Astrocyte (in vitro differentiated cells and primary cell): ENCODE data around the gene SPAG9. TPM values are rescaled to one million over a fixed set of nuclear protein-coding genes. Genes with fewer than 3 reads are reported as not detected.

ENCODE experiments used
- DNase-seq: peaks from one replicate; pipeline ENCODE4 v3.0.0-alpha.2; 2010; ENCODE audit warnings: low read depth
- FAIRE-seq: peaks from 2 replicates; lab custom pipeline; 2011; peaks lifted over from hg19 to GRCh38; lab: Jason Lieb, UNC
- H2AFZ ChIP-seq: 2 replicates; pipeline ENCODE4 v1.6.0; 2012; ENCODE audit warnings: low read depth, low read length, inconsistent platforms
- H3K27ac ChIP-seq: 2 replicates; pipeline ENCODE4 v1.5.1; 2011; ENCODE audit warnings: low read depth, low read length, inconsistent platforms
- H3K27me3 ChIP-seq: 2 replicates; pipeline ENCODE4 v1.6.0; 2011; ENCODE audit warnings: low read length, inconsistent platforms; ENCODE audit not compliant: insufficient read depth
- H3K36me3 ChIP-seq: 2 replicates; pipeline ENCODE4 v1.5.1; 2011; ENCODE audit warnings: low read length, inconsistent platforms; ENCODE audit not compliant: insufficient read depth
- H3K4me1 ChIP-seq: 2 replicates; pipeline ENCODE4 v1.5.1; 2011; ENCODE audit warnings: low read length, inconsistent platforms; ENCODE audit not compliant: insufficient read depth
- H3K4me2 ChIP-seq: 2 replicates; pipeline ENCODE4 v1.6.0; 2012; ENCODE audit warnings: low read length, inconsistent platforms
- H3K4me3 ChIP-seq: 2 replicates; pipeline ENCODE4 v1.5.1; 2011; ENCODE audit warnings: low read depth, mild to moderate bottlenecking, low read length, inconsistent platforms; ENCODE audit not compliant: insufficient read depth
- H3K79me2 ChIP-seq: 2 replicates; pipeline ENCODE4 v1.6.0; 2012; ENCODE audit warnings: mild to moderate bottlenecking, low read length, inconsistent platforms; ENCODE audit not compliant: insufficient read depth
- H3K9ac ChIP-seq: 2 replicates; pipeline ENCODE4 v1.6.0; 2012; ENCODE audit warnings: mild to moderate bottlenecking, low read length, inconsistent platforms
- H3K9me3 ChIP-seq: 2 replicates; pipeline ENCODE4 v1.5.1; 2012; ENCODE audit warnings: low read depth, mild to moderate bottlenecking, low read length, inconsistent platforms; ENCODE audit not compliant: insufficient read depth
- H4K20me1 ChIP-seq: 2 replicates; pipeline ENCODE4 v1.6.0; 2012; ENCODE audit warnings: low read length, inconsistent platforms; ENCODE audit not compliant: insufficient read depth
- H3K27ac Mint-ChIP-seq: one replicate; pipeline ENCODE4 v1.8.0; 2021; ENCODE audit warnings: mild to moderate bottlenecking, mixed read lengths; ENCODE audit not compliant: unreplicated experiment
- H3K27me3 Mint-ChIP-seq: one replicate; pipeline ENCODE4 v1.8.0; 2021; ENCODE audit warnings: low read depth, mixed read lengths; ENCODE audit not compliant: unreplicated experiment
- H3K36me3 Mint-ChIP-seq: one replicate; pipeline ENCODE4 v1.8.0; 2021; ENCODE audit warnings: low read depth, mixed read lengths; ENCODE audit not compliant: unreplicated experiment
- H3K4me1 Mint-ChIP-seq: one replicate; pipeline ENCODE4 v1.8.0; 2021; ENCODE audit warnings: low read depth, mixed read lengths; ENCODE audit not compliant: unreplicated experiment
- H3K4me3 Mint-ChIP-seq: one replicate; pipeline ENCODE4 v1.8.0; 2021; ENCODE audit warnings: mild to moderate bottlenecking, moderate library complexity, mixed read lengths; ENCODE audit not compliant: unreplicated experiment
- H3K9me3 Mint-ChIP-seq: one replicate; pipeline ENCODE4 v1.8.0; 2021; ENCODE audit warnings: mild to moderate bottlenecking, mixed read lengths; ENCODE audit not compliant: unreplicated experiment
- EZH2 ChIP-seq: IDR thresholded peaks from 2 replicates; pipeline ENCODE4 v1.6.1; 2012; ENCODE audit warnings: mild to moderate bottlenecking, low read length, inconsistent platforms; ENCODE audit not compliant: insufficient read depth
- total RNA-seq: library from RNA; stranded (reverse); gene quantifications from 2 replicates; pipeline ENCODE4 v1.2.1, GENCODE V29; 2021
- TF ChIP-seq, protein P1 (sequence below): IDR thresholded peaks from 2 replicates; pipeline ENCODE4 v1.5.1; 2011; ENCODE audit warnings: low read depth, mild to moderate bottlenecking, inconsistent platforms, low read length, moderate library complexity; ENCODE audit not compliant: insufficient read depth

SPAG9 gene
- total RNA-seq, 1 donor from 2014 or later: 102 TPM

DNA sequence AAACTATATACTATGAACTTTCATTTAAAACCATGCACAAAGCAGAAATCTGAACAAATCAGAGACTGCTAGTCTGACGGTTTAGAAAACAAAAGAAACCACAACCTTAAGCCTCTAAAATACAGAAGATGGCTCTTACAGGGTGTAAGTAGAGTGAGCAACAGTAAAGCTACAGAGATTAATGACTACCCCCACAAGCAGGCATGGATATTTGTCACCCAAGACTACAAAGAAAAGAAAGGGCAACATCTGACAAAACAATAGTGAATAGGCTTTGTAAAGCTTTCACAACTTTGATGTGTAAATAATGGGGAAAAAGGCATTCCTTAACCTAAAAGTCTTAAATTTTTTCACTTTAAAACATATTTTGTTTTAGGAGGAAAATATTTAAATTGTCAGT, 75.0 kb downstream of the SPAG9 start:
- Histone ChIP-seq H3K79me2 (peaks cover 37% of the 10 kb centered on the region), H2AFZ (no peak overlapping the region), H3K9me3 (no peaks in the 10 kb centered on the region), H3K4me1 (peaks cover 11% of the 10 kb centered on the region), H4K20me1 (no peaks in the 10 kb centered on the region), H3K9ac (peak overlapping the region; percentile 50), H3K27ac (peak overlapping the region; percentile 37), H3K4me3 (peak overlapping the region; percentile 16), H3K4me2 (peak overlapping the region; percentile 80), H3K27me3 (no peaks in the 10 kb centered on the region), H3K36me3 (no peaks in the 10 kb centered on the region)
- no peak for FAIRE-seq
- H3K36me3 Mint-ChIP-seq: no peaks in the 10 kb centered on the region
- no peak overlapping the region for H3K27ac Mint-ChIP-seq
- H3K9me3 Mint-ChIP-seq: no peaks in the 10 kb centered on the region
- H3K27me3 Mint-ChIP-seq: no peaks in the 10 kb centered on the region
- H3K4me3 Mint-ChIP-seq: no peak overlapping the region
- H3K4me1 Mint-ChIP-seq: peaks cover 6% of the 10 kb centered on the region
- DNase-seq: peak; percentile 60
- TF ChIP-seq, protein P1, sequence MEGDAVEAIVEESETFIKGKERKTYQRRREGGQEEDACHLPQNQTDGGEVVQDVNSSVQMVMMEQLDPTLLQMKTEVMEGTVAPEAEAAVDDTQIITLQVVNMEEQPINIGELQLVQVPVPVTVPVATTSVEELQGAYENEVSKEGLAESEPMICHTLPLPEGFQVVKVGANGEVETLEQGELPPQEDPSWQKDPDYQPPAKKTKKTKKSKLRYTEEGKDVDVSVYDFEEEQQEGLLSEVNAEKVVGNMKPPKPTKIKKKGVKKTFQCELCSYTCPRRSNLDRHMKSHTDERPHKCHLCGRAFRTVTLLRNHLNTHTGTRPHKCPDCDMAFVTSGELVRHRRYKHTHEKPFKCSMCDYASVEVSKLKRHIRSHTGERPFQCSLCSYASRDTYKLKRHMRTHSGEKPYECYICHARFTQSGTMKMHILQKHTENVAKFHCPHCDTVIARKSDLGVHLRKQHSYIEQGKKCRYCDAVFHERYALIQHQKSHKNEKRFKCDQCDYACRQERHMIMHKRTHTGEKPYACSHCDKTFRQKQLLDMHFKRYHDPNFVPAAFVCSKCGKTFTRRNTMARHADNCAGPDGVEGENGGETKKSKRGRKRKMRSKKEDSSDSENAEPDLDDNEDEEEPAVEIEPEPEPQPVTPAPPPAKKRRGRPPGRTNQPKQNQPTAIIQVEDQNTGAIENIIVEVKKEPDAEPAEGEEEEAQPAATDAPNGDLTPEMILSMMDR: no peak
- no peak for TF ChIP-seq EZH2

DNA sequence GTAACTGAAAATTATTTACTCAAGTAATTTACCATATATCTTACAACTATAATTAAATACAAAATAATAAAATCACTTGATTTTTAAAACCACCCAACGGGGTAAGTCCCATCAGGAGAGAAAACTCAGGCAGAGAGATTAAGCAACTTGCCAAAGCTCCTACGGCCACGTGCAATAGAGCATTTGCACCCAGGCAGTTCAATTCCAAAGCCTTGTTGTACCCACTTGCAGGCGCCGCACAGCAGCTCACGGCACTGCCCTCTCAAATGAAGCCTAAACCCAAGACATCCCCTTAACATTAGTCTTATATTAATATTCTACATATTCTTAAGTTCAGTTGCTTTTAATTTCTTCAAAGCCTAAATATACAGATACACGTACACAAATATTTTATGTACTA, 75.7 kb downstream of the SPAG9 start:
- H3K4me1 ChIP-seq: peaks cover 11% of the 10 kb centered on the region
- no peaks in the 10 kb centered on the region for H3K9me3 Mint-ChIP-seq
- peaks cover 6% of the 10 kb centered on the region for H3K4me1 Mint-ChIP-seq

DNA sequence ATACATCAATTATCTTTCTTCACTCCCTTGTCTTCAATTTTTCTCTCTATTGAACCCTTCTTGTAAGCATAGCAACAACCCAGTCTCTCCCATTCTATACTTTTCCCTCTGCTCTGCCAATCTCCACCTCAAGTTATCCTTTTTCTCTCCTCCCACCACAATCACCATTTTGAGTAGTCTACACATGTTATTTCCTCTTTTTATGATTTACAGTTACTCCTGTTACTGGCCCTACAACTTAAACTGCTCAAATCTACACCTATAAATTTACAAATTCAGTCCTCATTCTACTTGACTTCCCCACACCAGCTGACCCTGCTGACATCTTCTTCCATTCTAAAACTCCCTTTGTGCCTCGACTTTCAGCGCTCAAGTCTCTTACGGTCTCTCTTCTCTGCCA, 84.6 kb downstream of the SPAG9 start:
- peak overlapping the region; percentile 40 for H3K4me2 ChIP-seq
- H2AFZ ChIP-seq: no peak overlapping the region
- H3K27me3 ChIP-seq: no peaks in the 10 kb centered on the region
- DNase-seq: no peak
- Mint-ChIP-seq H3K27ac (peak overlapping the region; percentile 89), H3K36me3 (peaks cover 3% of the 10 kb centered on the region), H3K27me3 (no peaks in the 10 kb centered on the region), H3K4me1 (peaks cover 28% of the 10 kb centered on the region), H3K4me3 (peak overlapping the region; percentile 5), H3K9me3 (no peaks in the 10 kb centered on the region)
- TF ChIP-seq, protein P1: no peak
- TF ChIP-seq EZH2: no peak
- no peaks in the 10 kb centered on the region for H4K20me1 ChIP-seq
- H3K4me3 ChIP-seq: no peak overlapping the region
- no peak for FAIRE-seq
- H3K27ac ChIP-seq: peak overlapping the region; percentile 53
- peaks cover 2% of the 10 kb centered on the region for H3K4me1 ChIP-seq
- peaks cover 7% of the 10 kb centered on the region for H3K79me2 ChIP-seq
- H3K9me3 ChIP-seq: no peaks in the 10 kb centered on the region
- H3K9ac ChIP-seq: peak overlapping the region; percentile 33
- no peaks in the 10 kb centered on the region for H3K36me3 ChIP-seq

More for the DNA sequence above, 75.7 kb downstream of the SPAG9 start:
- H3K36me3 Mint-ChIP-seq: no peaks in the 10 kb centered on the region
- peaks cover 37% of the 10 kb centered on the region for H3K79me2 ChIP-seq
- no peak overlapping the region for H2AFZ ChIP-seq
- no peaks in the 10 kb centered on the region for H4K20me1 ChIP-seq
- H3K4me3 Mint-ChIP-seq: peak overlapping the region; percentile 71
- no peaks in the 10 kb centered on the region for H3K36me3 ChIP-seq
- DNase-seq (no peak), FAIRE-seq (no peak)
- H3K27ac Mint-ChIP-seq: no peak overlapping the region
- TF ChIP-seq EZH2: no peak
- TF ChIP-seq, protein P1: no peak
- H3K4me2 ChIP-seq: peak overlapping the region; percentile 28
- H3K27ac ChIP-seq: no peak overlapping the region
- no peak overlapping the region for H3K9ac ChIP-seq
- no peak overlapping the region for H3K4me3 ChIP-seq
- H3K27me3 Mint-ChIP-seq: no peaks in the 10 kb centered on the region
- no peaks in the 10 kb centered on the region for H3K27me3 ChIP-seq
- H3K9me3 ChIP-seq: no peaks in the 10 kb centered on the region
